Kidney tubule cell (primary cell): Measurements from ENCODE around the gene HSPA1A.

Experiments
- DNase-seq: peaks from one replicate; pipeline ENCODE4 v3.0.0-alpha.2; 2018; ENCODE audit warnings: low spot score

HSPA1A gene

GRCh38 chr6:31815025-31815838, at the start of gene HSPA1A, which contains the start of gene HSPA1L:
Gene HSPA1A (plus strand): TSS chr6:31815543. CDS start chr6:31815757, 214 bp downstream.
Gene HSPA1L (minus strand): TSS chr6:31815283. CDS start chr6:31811972, 3,311 bp downstream.
- peak; percentile 98 for DNase-seq

GRCh38 chr6:31765559-31765909, 49.8 kb upstream of the HSPA1A start:
- DNase-seq, result no peak

- no peak for DNase-seq
These were observed 49.2 kb upstream of the HSPA1A start for GRCh38 chr6:31765910-31766794.

- peak; percentile 43 for DNase-seq
These were observed 48.2 kb upstream of the HSPA1A start for GRCh38 chr6:31767096-31767645.

GRCh38 chr6:31768363-31769257, 46.7 kb upstream of the HSPA1A start:
- DNase-seq, result no peak

- DNase-seq, result peak; percentile 74
These were observed 45.5 kb upstream of the HSPA1A start for GRCh38 chr6:31769684-31770371.

GRCh38 chr6:31770860-31771259, 44.5 kb upstream of the HSPA1A start:
- no peak for DNase-seq

- no peak for DNase-seq
These were observed 43.4 kb upstream of the HSPA1A start for GRCh38 chr6:31771992-31772358.

- DNase-seq, result peak; percentile 35
These were observed 40.2 kb upstream of the HSPA1A start for GRCh38 chr6:31775184-31775583.

GRCh38 chr6:31775633-31776484, 39.5 kb upstream of the HSPA1A start:
- DNase-seq, result no peak

- DNase-seq, result no peak
These were observed 38.8 kb upstream of the HSPA1A start for GRCh38 chr6:31776485-31776988.

GRCh38 chr6:31776989-31777666, 38.2 kb upstream of the HSPA1A start, which contains the start of gene VWA7:
Gene VWA7 (minus strand): TSS chr6:31777328. CDS start chr6:31776779, 549 bp downstream.
- peak; percentile 98 for DNase-seq

- DNase-seq, result no peak
These were observed 37.7 kb upstream of the HSPA1A start for GRCh38 chr6:31777667-31778050.

- no peak for DNase-seq
These were observed 37.1 kb upstream of the HSPA1A start for GRCh38 chr6:31778193-31778592.

- DNase-seq, result no peak
These were observed 36.1 kb upstream of the HSPA1A start for GRCh38 chr6:31778999-31779885.

GRCh38 chr6:31779908-31780307, 35.4 kb upstream of the HSPA1A start:
- no peak for DNase-seq

GRCh38 chr6:31780507-31781243, 34.7 kb upstream of the HSPA1A start:
- no peak for DNase-seq
